ENCODE data around the gene EFCAB11.

EFCAB11 gene

GRCh38 chr14:89977668-89978067, 23.1 kb upstream of the EFCAB11 start (continued):
- TF ChIP-seq CSRNP3 (CRISPR knock-in tag; IDR thresholded peaks at IDR 0.05) (no peak), ZNF70 (CRISPR knock-in tag; IDR thresholded peaks at IDR 0.05) (no peak), ISL1 (CRISPR knock-in tag; IDR thresholded peaks at IDR 0.05) (no peak), ZC3H10 (CRISPR knock-in tag; IDR thresholded peaks at IDR 0.05) (no peak), CSDC2 (CRISPR knock-in tag; IDR thresholded peaks at IDR 0.05) (no peak), POU6F1 (CRISPR knock-in tag; IDR thresholded peaks at IDR 0.05; ENCODE audit: borderline replicate concordance, low read depth) (no peak), ZFP3 (CRISPR knock-in tag; IDR thresholded peaks at IDR 0.05) (no peak)

GRCh38 chr14:89973234-89973823, 18.8 kb upstream of the EFCAB11 start:
- peak; percentile 99 for ATAC-seq
- no peak for TF ChIP-seq ZNF565 (CRISPR knock-in tag; conservative IDR thresholded peaks at IDR 0.05; ENCODE audit: low read depth)
- no peak for TF ChIP-seq ZFP3 (CRISPR knock-in tag; IDR thresholded peaks at IDR 0.05)
- TF ChIP-seq TOX (CRISPR knock-in tag; IDR thresholded peaks at IDR 0.05; ENCODE audit: borderline replicate concordance): no peak
- TF ChIP-seq PATZ1 (CRISPR knock-in tag; IDR thresholded peaks at IDR 0.05; ENCODE audit: borderline replicate concordance): no peak
- no peak for TF ChIP-seq ZFP30 (CRISPR knock-in tag; IDR thresholded peaks at IDR 0.05)
- TF ChIP-seq BACH2 (CRISPR knock-in tag; IDR thresholded peaks at IDR 0.05; ENCODE audit: borderline replicate concordance): no peak
- no peak for TF ChIP-seq ZC3H10 (CRISPR knock-in tag; IDR thresholded peaks at IDR 0.05)
- TF ChIP-seq PPARA (CRISPR knock-in tag; IDR thresholded peaks at IDR 0.05; ENCODE audit: borderline replicate concordance): no peak
- no peak for TF ChIP-seq ZNF8 (CRISPR knock-in tag; IDR thresholded peaks at IDR 0.05)
- TF ChIP-seq ZNF70 (CRISPR knock-in tag; IDR thresholded peaks at IDR 0.05): no peak
- no peak for TF ChIP-seq ESRRG (CRISPR knock-in tag; IDR thresholded peaks at IDR 0.05)
- TF ChIP-seq TCF4 (CRISPR knock-in tag; IDR thresholded peaks at IDR 0.05; ENCODE audit: borderline replicate concordance): no peak
- TF ChIP-seq OSR1 (CRISPR knock-in tag; IDR thresholded peaks at IDR 0.05): no peak
- TF ChIP-seq TSHZ2 (CRISPR knock-in tag; IDR thresholded peaks at IDR 0.05): no peak
- no peak for TF ChIP-seq CSDC2 (CRISPR knock-in tag; IDR thresholded peaks at IDR 0.05)
- TF ChIP-seq CSRNP3 (CRISPR knock-in tag; IDR thresholded peaks at IDR 0.05): no peak
- no peak for TF ChIP-seq SNAI2 (CRISPR knock-in tag; IDR thresholded peaks at IDR 0.05)
- no peak for TF ChIP-seq GLIS3 (CRISPR knock-in tag; IDR thresholded peaks at IDR 0.05)

GRCh38 chr14:89965839-89966238, 11.3 kb upstream of the EFCAB11 start:
- ATAC-seq: no peak
- TF ChIP-seq ARNTL (CRISPR knock-in tag; IDR thresholded peaks at IDR 0.05; ENCODE audit: borderline replicate concordance, low read depth) (no peak), ZNF8 (CRISPR knock-in tag; IDR thresholded peaks at IDR 0.05) (no peak), TOX (CRISPR knock-in tag; IDR thresholded peaks at IDR 0.05; ENCODE audit: borderline replicate concordance) (no peak), ZNF70 (CRISPR knock-in tag; IDR thresholded peaks at IDR 0.05) (no peak), CSRNP3 (CRISPR knock-in tag; IDR thresholded peaks at IDR 0.05) (no peak), GLIS3 (CRISPR knock-in tag; IDR thresholded peaks at IDR 0.05) (no peak), BACH2 (CRISPR knock-in tag; IDR thresholded peaks at IDR 0.05; ENCODE audit: borderline replicate concordance) (no peak), OSR1 (CRISPR knock-in tag; IDR thresholded peaks at IDR 0.05) (no peak), ISL1 (CRISPR knock-in tag; IDR thresholded peaks at IDR 0.05) (no peak), TCF4 (CRISPR knock-in tag; IDR thresholded peaks at IDR 0.05; ENCODE audit: borderline replicate concordance) (no peak), CSDC2 (CRISPR knock-in tag; IDR thresholded peaks at IDR 0.05) (no peak), ZFP30 (CRISPR knock-in tag; IDR thresholded peaks at IDR 0.05) (no peak), ZNF565 (CRISPR knock-in tag; conservative IDR thresholded peaks at IDR 0.05; ENCODE audit: low read depth) (no peak), ZC3H10 (CRISPR knock-in tag; IDR thresholded peaks at IDR 0.05) (no peak), PPARA (CRISPR knock-in tag; IDR thresholded peaks at IDR 0.05; ENCODE audit: borderline replicate concordance) (no peak), CREB5 (CRISPR knock-in tag; IDR thresholded peaks at IDR 0.05; ENCODE audit: low read depth) (no peak), RARB (CRISPR knock-in tag; IDR thresholded peaks at IDR 0.05) (no peak)
